ENCODE data around the gene SLC22A31.

DNA sequence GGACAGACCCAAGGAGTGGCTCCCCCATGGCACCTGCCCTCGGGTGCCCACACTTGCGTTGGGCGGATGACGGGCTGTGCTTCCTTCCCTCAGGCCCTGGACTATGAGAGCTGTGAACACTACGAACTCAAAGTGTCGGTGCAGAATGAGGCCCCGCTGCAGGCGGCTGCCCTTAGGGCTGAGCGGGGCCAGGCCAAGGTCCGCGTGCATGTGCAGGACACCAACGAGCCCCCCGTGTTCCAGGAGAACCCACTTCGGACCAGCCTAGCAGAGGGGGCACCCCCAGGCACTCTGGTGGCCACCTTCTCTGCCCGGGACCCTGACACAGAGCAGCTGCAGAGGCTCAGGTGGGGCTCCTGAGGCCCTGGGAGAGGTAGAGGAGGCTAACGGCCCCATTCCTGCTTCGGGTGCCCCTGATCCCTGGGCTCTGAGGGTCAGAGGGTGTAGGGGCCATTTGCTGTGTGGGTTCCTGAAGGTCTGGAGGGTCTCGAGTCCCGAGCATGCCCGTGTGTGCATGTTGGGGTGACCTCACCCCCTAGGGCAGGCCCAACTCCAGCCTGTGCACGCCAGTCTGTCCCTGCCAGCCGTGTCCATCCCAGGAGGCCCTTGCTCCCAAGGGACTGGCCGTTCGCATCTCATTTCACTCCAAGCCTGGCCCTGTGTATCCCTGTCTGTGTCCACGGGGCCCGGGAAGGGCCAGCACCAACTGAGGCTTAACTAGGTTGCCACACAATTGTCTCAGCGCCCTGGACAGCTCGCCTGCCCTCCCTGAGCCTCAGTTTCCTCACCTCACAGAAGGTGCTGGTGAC, 10.0 kb downstream of the SLC22A31 start:
- TF ChIP-seq EZH2 (IDR thresholded peaks at IDR 0.05) (no peak), POLR2AphosphoS5 (IDR thresholded peaks at IDR 0.05; ENCODE audit: borderline replicate concordance, low read depth, low read length) (no peak)

All from SK-N-MC (cell line).